ENCODE measurements around the gene COL12A1. TPM values are rescaled to one million over a fixed set of nuclear protein-coding genes. Genes with fewer than 3 reads are reported as not detected.

COL12A1 gene
- polyA plus RNA-seq (ENCODE audit: insufficient read length in 4 of 4) = 100 to 1,000 TPM in 1 of 4 donors, 10 to 100 TPM in 3; 78.5 to 141 (median 82.6) TPM

DNA sequence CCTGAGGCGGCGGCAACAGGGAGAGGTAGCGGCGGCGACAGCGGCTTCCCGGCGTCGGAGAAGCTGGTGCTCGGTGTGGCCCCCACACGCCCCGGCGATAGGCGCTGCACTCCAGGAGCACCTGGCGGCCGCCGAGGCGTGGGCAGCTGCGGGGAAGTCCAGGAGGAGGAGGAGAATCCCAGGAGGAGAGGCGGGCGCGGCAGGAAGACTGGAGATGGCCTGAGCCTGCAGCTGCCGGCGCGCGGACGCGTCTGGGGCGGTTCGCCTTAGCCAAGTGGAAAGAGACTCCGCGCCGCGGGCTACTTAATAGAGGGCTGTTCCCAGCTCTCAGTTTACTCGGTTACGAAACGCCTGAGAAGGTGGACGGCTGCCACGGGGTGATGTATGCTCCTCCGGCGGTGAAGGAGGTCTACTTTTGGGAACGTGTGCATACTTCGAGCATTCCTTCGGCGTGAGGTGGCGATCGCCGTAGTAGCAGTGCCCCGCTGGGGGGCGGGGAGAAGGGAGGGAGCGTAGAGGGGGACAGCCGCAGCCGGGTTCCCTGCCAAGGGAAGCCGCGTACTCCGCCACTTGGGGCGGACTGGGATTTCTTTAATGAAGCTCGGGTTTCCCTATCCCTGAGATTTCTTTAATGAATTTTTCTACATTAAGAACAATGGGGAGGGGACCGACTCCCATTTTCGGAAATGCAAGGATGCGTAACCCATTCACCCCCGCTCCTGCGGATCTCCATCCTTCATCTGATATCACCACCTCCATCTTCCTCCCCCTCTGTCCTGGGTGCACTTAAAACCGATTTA lies at the start of gene COL12A1:
COL12A1 (minus strand) TSS at position 278 of the 800 bp plus-strand sequence. CDS start 3,261 bp downstream, outside the sequence.
- peak in 1 of 4 donors; percentile 68 for DNase-seq (ENCODE audit: low read depth in 4 of 4, low spot score in 3 of 4)

DNA sequence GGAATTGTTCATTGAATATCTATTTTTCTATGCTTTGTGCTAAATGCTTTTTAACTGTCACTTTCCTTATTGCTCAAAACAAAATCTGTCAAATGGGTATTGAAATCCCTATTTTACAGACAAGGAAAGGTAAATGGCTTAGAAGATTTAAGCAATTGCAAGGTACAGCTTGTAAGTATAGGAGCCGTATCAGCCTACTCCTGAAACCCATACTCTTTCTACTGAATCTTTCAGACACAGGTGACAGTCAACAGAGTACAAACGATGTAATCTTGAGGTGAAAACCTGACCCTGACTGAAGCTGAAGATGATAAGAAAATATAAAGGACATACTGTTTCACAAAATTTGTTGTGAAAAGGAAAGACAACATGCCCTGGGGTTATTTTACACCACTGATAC lies 44.7 kb upstream of the COL12A1 start:
- DNase-seq (ENCODE audit: low read depth in 4 of 4, low spot score in 3 of 4) = no peak

DNA sequence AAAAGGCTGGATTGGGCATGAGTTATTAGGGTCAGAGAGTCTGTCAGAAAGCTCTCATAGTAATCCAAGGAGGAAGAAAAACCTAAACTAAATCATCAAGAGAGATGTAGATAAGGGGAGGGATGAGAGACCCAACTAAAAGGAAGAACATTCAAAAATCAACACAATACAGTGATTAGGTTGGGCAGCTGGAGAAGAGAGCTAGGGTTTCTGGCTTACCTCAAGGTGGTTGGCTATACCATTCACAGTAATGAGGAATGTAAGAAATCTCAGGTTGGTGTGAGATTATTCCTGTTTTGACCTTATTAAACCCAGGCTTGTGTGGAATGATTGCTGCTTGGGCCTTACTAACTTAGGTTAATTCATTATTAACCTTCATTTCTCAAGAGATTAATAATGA lies 44.0 kb upstream of the COL12A1 start:
- no peak for DNase-seq (ENCODE audit: low read depth in 4 of 4, low spot score in 3 of 4)

DNA sequence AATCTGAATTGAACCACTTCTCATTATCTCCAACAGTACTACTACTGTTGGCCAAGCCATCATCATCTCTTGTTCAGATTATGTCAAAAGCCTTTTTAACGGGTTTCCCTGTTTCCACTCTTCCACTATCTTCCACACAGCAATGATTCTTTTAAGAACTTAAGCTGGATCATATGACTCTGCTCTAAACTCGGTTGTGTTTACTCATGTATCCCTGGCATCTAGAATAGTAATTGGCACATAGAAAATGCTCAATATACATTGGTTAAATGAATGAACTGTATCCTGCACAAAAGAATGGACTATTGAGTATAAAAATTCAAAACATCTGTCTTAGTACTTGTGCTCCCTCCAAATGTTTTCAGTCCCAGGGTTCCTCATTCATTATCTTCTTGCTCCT lies 40.5 kb upstream of the COL12A1 start:
- DNase-seq (ENCODE audit: low read depth in 4 of 4, low spot score in 3 of 4) = no peak

DNA sequence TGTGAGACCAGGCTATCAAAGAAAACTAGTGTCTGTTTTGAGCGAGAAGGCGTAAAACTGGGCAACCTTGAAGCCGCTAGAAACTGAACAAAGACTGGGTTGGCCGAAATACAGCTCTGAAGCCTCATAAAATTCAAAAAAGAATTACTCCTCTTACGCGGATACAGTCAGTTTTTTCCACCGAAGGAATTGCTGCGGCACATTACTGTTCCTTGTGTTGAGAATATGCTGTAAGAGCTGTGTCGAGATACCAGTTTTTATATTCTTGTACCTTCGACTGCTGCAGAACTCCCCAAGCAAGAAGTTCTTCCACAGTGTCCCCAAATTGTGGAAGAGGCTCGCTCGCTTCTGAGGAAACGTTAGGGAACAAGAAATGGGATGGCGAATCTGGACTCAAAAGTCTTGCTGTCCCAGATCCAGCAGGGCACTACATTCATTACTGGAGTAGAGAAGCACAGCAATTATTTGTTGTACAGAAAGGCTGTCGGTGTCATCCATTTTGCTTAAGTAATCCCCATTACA lies 38.3 kb upstream of the COL12A1 start:
- no peak for DNase-seq (ENCODE audit: low read depth in 4 of 4, low spot score in 3 of 4)

DNA sequence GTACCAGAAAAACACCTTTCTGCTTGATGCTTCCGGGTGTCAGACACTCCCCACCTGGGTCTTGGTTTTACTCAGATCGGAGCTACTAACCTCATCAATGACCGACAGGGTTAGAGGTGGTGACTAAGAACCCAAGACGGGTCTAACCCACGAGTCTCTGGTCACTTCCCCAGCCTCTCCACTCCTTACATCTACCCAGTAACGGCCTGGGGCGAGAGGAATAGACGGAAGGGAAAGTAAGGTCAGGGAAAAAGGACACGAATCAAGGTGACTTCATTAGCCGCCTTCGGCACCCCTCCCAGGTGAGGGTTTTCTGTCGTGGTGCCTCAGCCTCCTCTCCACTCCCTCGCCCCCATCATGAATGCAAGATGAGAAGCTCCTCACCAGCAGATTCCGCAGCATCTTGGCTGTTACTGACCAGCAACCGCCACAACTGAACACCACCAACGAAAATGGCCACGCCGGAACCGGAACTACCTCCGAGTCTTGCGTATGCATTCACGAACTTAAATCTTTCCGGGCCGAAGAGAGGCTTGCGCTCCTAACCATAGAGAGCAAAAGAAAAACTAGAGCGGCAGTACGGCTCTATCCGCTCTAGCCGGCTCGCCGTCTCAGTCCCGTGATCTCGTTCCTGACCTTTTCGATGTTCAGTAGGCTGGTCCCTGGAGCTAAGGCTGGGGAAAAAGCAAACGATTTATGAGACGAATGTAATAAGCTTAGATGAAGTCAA lies 37.6 kb upstream of the COL12A1 start, which contains the start of gene COX7A2:
COX7A2 (minus strand) TSS at position 469 of the 730 bp plus-strand sequence; CDS start at position 402, 67 bp downstream.
- DNase-seq (ENCODE audit: low read depth in 4 of 4, low spot score in 3 of 4) = peak; percentile 89 to 94 (median 92)

DNA sequence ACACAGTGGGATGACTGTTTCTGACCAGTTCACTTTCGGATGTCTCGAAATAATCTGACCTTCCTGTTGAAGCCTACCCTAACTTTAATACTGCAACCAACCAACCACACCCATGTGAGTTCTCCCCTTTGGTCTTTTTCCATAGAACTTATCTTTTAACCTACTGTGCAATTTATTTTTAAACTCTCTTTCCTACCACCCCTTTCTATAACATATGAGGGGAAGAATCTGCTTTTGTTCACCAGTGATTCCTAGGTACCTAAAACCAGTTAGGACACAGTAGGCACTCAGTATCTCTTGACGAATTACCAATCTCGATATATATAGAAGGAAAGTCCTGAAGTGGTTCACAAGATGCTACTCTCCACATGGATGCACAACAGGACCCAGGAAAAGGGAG lies 30.8 kb upstream of the COL12A1 start:
- DNase-seq (ENCODE audit: low read depth in 4 of 4, low spot score in 3 of 4) = no peak

DNA sequence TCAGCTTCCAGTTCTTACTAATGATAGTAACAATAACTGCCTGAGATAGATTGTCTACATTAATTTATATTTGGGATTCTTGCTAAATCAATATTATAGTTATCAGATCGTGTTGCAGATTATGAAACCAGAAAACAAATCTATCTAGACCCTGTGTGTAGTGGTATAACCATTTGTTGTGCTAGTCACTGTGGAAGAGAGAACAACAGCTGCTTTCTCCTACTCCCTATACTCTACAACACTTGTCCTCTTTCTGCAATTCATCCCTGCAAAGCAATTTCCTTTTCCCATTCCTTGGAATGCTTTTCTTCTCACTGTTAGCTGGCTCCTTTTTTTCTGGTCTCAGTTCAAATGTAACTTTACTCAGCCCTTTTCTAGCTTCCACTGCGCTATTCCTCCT lies 29.4 kb upstream of the COL12A1 start:
- DNase-seq (ENCODE audit: low read depth in 4 of 4, low spot score in 3 of 4) = no peak

DNA sequence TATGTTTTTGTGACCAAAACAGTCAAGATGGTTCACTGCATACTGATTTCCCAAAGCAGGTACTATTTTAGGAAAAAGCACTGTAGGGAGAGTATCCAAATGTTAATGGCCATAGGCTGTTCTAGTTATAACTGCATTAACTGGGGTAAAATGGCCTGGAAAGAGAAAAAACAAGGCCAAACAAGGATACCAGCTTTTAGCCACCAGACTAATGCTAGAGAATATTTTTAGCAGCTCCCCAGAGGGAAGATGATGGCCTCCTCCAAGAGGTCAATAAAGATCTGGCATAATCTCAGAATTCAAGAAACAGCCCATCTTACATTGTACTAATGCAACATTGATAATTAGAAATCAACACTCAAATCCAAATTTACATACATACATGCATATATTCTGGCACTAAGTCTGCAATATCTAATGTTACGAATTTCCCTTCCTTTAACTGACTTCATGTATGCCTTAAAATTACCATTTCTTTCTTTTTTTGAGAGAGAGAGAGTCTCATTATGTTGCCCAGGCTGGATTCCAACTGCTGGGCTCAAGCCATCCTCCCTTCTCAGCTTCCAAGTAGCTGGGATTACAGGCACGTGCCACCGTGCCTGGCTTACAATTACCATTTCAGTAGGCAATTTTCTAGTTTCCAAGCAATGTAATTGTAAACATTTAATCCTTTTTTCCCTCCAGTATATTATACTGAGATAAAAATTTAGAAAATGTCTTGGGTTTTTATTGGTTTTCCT lies 28.4 kb upstream of the COL12A1 start:
- DNase-seq (ENCODE audit: low read depth in 4 of 4, low spot score in 3 of 4) = no peak

DNA sequence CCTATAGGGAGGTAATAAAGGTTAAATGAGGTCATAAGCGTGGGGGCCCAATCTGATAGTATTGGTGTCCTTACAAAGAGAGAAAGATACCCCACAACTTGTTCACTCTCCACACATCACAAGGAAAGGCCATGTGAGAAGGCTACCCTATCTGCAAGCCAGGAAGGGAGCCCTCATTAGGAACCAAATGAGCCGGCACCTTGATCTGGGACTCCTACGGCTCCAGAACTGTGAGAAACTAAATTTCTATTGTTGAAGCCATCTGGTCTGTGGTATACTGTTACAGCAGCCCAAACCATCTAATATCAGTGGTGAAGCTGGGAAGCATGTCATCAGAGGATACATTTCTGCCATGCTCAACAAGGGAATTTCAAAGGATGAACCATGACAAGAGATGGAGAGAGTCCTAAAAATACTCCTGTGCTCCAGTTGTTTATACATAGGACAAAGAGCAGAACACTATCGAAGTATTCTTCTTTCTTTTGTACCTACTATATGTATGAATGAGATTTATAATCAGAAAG lies 27.3 kb upstream of the COL12A1 start:
- DNase-seq (ENCODE audit: low read depth in 4 of 4, low spot score in 3 of 4) = no peak

DNA sequence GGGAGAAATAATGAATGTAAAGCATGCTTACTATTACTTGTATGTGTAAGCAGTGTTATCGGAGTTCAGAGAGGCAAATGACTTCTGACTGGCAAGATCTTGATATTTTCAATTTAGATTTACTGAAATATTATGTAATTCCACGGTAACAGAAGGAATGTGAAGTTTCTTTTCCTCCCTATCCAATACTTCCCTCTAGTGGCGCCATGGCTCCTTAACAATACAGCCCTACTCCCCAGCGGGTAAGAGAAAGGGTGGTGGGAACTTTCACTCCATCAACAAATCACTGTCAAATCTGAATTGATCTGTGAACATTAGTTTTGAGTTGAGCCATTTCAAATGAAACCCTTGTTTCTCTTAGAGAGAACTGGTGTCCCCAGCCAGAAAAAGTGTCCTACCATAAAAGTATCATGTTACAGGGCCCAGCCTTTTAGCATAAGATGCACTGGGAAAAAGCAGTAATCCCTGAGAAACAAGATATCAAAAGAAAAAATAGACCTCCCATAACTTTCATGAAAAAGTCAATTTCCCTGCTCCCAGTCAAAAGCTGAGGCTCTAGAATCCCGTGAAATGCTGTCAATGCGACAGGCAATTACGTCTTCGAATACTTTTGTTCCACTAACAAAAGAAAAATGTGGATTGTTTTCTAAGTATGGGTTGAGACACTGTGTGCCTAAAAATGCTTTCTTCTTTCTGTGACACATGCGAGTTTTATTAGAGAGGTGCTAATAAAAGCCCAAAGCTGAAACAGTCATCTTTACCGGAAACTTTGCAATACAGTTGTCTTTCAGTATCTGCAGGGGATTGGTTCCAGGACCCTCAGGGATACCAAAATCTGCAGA lies 24.9 kb upstream of the COL12A1 start:
- DNase-seq (ENCODE audit: low read depth in 4 of 4, low spot score in 3 of 4) = no peak

DNA sequence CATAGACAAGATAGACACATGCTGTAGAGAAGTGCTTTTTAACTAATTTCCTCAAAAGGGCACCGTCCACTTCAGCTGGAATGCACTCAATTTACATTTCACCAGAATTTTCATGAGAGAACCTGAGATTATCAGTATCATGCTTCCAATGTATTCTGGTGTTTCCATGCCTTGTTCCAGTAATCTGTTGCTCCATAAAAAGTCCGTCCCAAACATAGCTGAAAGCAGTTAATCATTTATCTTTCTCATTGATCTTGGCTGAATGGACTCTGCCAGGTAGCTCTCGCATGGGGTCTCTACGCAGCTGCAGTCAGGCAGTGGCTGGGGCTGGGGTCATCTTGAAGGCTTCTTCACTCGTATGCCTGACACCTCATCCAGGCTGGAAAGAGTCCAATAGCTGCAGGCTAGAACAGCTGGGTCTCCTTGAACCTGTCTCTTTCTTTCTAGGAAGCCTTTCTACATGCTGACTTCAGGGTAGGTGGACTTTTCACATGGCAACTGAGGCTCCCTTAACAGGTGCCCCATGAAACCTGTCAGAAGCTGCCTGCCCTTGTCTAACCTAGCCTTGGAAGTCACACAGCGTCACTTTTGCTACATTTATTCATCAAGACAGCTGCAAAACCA lies 18.6 kb upstream of the COL12A1 start:
- DNase-seq (ENCODE audit: low read depth in 4 of 4, low spot score in 3 of 4) = no peak

DNA sequence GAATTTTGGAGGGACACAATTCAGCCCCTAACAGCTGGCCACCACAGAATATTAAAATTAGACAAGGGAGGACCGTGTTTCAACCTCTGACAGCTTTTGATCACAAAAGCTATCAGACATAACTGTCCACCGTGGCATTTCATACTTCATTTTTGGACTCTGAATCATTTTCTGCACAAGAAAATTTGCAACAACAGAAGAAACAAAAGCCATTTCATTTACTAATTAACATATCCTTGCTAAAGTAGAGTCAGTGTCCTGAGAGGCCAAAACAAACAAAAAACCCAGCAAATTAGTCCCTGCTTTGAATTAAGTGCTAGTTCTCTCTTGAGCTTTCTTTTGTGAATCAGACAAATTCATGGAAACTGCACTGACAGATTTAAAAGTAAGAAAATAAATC lies 17.6 kb upstream of the COL12A1 start:
- no peak for DNase-seq (ENCODE audit: low read depth in 4 of 4, low spot score in 3 of 4)

DNA sequence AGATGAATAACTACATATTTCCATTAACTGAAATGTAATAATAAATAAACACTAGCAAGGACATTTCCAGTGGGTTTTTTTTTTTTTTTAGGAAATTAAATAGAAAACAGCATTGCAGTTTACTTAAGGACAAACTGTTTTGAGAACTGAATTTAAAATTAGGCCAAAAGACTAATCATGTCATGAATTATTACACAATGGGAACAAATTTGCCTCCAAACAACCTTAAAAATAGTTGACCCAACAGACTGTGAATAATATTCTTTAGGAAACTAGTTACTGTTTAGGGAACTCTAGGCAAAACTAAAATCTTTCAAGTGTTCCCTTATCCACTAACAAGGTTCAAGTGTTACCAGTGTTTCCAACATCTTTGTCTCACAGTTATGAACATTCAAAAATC lies 16.4 kb upstream of the COL12A1 start:
- DNase-seq (ENCODE audit: low read depth in 4 of 4, low spot score in 3 of 4) = no peak

DNA sequence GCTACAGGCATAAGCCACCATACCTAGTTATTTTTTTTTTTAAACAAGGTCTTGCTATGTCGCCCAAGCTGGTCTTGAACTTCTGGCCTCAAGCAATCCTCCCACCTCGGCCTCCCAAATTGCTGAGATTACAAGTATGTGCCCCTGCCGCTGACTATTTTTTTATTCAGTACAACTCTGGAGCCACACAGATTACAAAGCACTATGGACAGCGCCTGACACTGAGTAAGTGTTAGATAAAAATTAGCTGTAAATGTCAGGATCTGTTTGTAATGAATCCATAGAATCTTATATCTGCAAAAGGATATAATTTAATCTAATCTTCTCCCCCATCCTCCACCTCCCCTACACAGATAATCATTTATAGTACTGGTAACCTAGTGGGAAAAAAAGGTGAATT lies 15.3 kb upstream of the COL12A1 start:
- no peak for DNase-seq (ENCODE audit: low read depth in 4 of 4, low spot score in 3 of 4)

DNA sequence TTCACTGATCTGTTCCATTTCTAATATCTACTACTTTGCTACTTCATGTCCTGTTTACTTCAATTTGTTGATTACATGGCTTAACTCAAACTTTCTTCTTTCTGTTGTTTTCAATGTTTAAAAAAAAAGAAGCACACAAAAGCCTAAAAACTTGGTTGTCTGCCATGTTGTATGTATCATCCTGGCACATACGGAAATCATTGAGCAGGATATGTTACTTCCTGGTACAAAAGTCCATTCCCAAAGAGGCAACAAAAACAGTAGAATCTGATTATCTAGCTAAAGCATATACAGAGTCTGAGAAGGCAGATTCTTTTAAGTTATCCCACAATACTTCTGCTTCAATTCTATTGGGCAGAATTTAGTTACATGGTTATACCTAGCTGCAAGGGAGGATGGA lies 14.5 kb upstream of the COL12A1 start:
- no peak for DNase-seq (ENCODE audit: low read depth in 4 of 4, low spot score in 3 of 4)

DNA sequence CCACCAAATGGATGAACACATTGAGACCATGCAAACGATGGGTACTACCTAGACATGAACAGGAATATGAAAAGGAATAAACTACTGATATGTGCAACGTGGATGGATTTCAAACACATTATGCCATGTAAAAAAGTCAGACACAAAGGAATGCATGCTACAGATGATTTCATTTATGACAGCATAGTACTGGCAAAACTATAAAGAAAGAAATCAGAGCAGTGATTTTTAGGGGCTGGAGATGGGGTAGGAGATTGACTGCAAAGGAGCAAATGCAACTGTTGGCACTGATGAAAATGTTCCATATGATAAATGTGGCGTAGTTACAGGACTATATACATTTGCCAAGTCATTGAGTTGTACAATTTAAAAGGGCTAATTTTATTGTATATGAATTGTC lies 13.4 kb upstream of the COL12A1 start:
- DNase-seq (ENCODE audit: low read depth in 4 of 4, low spot score in 3 of 4) = no peak

DNA sequence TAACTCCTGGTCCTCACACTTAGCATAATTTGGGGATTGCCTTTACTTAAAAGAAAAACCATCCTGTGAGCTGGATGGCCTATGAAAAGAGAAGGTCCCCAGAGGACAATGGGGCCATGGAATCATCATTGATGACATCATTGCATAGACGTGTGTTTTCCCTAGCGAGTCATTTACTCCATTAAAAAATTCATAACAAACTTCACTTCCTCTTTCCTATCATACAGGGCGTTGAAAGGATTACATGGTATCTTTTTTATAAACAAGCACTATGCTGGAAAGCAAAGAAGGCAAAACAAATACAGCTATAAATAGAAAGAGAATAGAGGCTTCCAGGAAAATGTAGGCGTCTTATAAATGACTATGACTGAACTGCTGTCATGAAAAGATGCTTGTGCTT lies 11.3 kb upstream of the COL12A1 start:
- DNase-seq (ENCODE audit: low read depth in 4 of 4, low spot score in 3 of 4) = no peak

DNA sequence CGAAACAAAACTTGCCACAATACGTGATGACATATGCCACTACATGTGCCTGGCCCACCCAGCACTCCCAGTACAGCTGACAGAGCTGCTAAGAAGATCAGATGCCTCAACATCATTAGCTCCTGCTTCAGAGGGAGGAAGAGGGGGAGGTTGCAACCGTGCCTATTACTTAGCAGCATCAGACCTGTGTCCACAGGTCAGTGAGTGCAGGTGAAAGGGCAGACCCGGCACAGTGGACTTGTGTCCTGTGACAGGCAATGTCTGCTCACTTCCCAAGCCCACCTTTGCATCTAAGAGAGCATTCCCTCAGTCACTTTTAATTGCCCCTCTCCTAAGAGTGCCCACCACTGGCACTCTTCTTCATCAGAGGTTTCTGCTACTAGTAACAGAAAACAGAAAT lies 9.4 kb upstream of the COL12A1 start:
- DNase-seq (ENCODE audit: low read depth in 4 of 4, low spot score in 3 of 4) = no peak
